ENCODE results near the gene TGFBR3.

- no peak for TF ChIP-seq CTCF (conservative IDR thresholded peaks at IDR 0.05; ENCODE audit: low read depth, low read length)
- TF ChIP-seq EZH2 (IDR thresholded peaks at IDR 0.05; ENCODE audit: borderline replicate concordance, low read depth, low read length, poor library complexity, severe bottlenecking): no peak
These were observed 39.8 kb downstream of the TGFBR3 start for GRCh38 chr1:91846007-91846638.

All from A673 (cell line).